GM21528 (cell line): ENCODE measurements around the gene SKOR2.

ENCODE experiments used
- ATAC-seq: cut with Tn5 transposase; IDR thresholded peaks from one replicate; pipeline ENCODE4 v1.9.1; 2021; ENCODE audit warnings: mild to moderate bottlenecking, moderate library complexity; ENCODE audit not compliant: unreplicated experiment, low FRiP score

Gene SKOR2

DNA sequence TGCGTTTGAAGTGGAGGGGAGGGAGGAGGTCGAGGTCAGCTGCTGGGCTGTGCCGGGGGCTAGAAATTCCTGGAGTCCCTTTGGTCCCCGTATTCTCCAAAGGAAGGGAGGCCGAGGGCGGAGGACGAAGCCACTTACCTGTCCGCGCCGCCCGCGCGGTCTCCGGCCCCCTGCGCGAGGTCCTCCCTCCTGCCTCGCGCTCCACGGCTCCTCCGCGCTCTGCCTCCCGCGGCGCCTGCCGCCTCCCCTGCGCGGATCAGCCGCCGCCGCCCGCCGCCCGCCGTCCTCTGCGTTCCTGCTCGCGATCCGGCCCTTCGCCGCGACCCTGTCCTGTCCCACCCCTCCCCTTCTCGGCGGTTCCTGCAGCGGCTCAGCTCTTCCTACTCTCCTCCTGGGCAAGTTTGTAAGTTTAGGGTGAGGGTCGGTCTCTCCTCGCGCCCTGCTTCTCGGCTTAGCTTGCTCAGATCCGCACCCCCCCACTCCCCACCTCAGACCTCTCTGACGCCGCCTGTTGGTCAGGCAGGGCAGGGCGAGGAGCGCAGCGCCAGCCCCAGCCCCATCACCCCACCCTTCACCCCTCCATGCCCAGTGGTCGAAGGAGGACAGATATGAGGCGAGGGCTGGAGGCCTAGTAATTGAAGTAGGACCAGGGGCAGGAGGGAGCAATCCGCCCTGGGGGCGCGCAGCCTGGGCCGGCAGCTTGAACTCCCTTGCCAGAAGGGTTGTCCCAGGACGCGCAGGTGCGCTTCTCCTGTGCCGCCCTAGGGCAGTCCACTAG is 9.7 kb upstream of the SKOR2 start:
- ATAC-seq: no peak

DNA sequence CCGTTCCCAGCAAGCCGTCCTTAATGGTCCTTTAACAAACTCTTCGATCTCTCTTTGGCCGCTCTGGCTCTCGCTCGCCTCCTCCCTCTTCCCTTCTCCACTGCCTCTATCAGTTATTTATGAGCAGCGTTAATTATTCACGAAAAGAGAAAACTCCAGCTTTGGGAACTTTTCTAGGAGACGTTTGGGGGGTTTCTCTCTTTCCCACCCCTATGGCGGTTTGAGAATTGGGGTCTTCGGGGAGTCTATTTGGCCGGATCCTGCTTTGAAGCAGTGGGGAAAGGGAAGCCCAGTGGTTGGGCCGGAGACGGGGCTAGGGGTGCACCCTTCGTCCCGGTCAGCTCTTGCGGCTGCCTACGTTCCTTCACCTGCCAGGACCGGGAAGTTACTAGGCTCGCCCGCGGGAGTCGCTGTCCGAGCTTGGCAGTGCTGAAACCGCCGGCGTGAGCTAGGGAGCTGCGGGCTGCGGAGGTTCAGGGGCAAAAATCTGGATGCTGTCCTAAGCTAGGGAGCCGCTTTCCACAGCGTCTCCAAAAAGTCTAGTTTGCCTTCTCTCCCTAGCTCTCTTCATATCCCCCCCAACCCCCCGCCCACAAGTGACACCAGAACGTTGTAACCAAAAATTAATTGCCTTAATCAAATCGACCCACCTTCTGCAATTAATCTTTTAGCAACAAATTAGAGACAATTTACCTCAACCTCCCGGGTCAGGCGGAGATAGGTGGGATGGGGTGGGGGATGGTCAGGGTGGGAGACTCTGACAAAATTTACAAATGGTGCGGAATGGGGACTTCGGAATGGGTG is 8.9 kb upstream of the SKOR2 start:
- ATAC-seq: no peak

DNA sequence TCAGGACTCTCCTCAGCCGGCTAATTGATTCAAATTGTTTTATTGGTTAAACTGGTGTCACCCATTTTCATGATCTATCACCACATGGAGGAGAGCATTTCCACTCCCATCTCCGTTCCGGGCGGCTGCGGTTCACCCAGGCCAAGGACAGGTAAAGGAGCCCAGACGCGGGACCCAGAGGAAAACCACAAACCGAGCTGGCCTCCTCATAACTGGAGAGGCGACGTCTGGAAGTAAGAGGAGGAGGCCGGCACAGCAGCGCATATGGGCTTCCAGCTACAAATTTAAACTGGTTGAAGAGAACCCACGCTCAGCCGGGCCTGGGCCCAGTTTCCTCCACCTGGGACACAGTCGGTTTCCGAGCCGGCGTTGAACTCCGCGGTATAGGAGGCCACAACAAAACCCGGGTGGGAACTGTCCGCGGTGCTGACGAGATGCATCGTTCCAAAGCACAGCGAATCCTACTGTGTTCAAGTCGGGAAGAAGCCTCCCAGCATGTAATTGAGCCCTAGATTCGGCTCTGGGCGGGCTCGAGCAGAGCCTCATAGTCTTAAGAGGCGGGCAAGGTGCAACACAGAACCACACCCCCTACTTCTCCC is 3.0 kb upstream of the SKOR2 start:
- ATAC-seq: no peak

DNA sequence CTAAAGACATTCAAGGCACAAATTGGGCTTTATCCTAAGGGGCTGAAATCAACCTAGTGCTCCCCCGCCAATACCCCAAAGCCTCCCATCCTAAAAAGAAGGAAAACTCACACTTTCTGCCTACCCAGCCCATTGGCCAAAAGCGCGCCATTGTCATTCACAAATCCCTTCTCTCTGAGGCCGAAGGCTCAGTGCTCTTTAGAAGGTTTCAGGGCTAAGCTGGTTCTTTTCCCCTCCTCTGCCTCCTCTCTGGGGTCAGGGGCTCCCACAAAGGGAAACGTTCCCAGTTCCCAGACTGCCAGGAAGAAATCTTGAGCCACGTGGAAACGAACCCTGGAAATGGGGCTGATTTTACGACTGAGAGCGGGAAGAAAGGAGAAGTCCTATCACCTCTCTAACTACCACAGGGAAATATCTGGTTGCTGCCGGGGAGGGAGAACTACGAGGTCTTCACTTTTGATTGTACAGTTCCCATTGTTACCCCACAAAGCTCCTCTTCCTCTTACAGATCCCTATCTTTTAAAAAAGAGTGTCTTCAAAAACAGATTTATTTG is 1.7 kb upstream of the SKOR2 start:
- no peak for ATAC-seq

DNA sequence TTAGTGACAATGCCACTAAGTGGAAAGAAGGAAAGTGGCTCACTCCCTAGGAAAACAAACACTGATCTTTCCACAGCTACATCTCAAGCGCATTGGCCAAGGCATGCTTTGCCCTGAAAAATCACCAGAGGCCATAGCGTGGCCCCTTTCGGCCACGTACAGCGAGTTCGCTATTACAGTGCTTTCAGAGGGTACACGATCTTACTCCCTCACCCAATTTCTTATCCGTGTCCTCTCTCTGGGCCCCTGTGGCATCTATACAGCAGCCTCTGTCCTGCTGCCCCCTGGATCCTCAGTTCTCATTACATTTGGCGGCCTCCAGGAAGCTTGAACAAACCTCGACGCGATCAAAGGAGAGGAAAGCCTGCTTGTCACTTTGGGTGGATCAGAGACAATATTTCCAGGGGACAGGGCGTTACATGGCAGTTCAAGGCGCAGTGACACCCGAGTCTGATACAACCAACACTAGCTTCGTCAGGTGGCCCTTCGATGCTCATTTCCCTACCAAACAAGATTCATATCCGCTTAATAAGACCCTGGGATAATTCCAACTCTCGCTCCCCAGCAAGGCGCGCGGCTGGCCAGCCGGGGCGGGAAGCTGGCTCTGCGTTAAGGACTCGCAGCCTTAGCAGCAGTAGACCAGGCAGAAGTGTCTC is 941 bp downstream of the SKOR2 start:
- no peak for ATAC-seq

DNA sequence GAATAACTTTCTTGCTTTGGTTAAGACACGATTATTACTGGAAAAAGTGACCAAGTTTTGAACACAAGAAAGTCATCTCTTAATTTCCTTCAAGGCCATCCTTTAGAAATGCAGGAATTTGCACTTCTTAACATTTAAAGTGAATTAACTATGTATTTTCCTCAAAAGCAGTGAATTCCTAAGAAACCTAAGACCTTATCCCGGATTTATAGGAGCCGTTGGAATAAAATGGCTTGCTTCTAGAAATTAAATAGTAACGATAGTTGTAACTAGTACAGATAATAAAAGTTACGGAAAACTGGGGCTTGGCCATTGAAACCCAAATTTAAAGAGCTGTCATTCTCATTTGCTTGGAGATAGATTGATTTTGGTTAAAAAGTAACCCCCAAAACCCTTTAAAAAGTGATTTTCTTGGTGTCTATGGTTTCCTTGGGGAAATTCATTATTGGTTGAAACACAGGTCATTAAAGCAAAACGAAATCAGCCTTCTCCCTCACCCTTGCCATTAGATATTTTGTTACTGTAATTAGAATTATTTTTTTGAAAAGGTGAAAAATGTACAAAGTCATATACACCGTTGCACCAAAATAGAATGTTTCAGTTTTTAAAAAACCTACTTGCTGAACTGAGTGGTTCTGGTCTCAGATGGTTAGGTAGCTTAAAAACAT is 2.0 kb downstream of the SKOR2 start:
- ATAC-seq: no peak

DNA sequence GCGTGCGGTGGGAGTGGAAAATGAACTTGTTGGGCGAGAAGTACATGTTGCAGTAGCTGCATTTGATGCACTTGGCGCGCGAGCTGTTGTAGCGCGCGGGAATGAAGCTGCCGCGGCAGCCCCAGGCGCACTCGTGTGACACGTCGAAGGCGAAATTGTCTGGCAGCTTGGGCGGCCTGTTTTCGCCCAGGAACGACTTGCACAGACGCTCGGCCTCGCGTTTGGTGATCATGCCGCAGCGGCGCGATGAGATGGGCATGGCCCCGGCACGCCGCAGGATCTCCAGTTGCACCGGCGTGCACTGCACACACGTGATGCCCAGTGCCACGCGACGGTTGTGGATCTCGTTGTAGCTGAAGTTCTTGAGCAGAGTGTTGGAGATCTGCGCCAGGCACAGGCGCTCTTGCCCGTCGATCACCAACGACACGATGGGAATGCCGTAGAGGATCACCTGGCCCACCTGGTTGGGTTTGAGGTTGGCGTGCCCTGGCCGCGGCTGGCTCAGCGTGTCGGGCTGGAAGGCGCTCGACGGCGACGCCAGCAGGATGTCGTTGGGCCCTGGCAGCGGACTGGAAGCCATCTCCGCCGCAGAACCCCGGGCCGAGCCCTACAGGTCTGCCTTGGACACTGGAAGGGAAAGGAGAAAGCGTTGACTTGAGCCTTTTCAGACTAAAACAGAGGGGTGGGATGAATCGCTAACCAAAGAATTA is 2.7 kb downstream of the SKOR2 start:
- ATAC-seq: no peak

DNA sequence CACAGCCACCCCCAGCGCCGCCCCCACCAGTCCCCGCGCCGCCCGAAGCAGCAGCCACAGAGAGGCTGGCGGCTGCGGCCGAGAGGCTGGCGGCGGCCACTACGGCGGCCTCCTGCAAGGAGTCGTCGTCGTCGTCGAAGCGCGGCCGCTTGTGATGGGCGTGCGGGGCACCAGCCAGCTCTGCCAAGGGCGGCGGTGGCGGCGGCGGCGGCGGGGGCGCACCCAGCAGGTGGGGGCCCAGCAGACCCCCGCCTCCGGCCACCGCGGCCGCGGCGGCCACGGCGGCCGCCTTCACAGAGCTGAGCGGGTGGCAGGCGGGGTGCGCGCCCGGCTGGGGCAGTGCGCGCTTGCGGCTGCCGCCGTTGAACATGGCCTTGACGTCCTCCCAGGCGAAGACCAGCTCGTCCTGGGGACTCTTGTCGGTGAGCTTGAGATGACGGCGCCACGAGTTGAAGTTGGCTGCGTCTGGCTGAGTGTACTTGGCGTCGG is 3.3 kb downstream of the SKOR2 start:
- ATAC-seq: no peak

DNA sequence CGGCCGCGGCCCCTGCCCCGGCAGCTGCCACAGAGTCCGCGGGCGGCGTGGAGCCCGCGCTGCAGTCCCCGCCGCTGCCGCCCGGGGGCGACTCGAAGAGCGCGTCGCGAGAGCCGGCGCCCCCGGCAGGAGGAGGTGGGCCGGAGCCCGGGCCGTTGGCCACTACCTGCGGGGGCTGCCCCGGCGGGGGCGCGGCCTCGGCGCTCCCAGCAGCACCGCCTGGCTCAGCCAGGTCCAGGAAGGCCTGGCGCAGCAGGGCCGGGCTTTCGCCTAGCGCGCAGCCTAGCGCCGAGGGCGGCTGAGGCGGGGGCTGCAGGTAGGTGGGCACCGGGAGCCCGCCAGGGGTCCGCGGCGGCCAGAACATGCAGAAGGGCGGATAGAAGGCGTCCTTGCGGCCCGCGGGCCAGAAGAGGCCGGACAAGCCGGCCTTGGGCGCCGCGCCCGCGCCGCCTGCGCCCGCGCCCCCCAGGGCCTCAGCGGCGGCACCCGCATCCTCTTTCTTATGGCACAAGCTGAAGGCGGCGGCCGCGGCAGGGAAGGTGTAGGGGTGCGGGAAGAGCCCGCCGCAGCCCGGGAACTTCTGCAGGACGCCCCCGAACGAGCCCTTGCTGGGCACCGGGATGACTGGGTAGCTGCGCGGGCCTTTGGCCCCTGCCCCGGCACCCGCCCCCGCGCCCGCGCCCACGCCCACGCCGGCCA is 3.9 kb downstream of the SKOR2 start:
- no peak for ATAC-seq

DNA sequence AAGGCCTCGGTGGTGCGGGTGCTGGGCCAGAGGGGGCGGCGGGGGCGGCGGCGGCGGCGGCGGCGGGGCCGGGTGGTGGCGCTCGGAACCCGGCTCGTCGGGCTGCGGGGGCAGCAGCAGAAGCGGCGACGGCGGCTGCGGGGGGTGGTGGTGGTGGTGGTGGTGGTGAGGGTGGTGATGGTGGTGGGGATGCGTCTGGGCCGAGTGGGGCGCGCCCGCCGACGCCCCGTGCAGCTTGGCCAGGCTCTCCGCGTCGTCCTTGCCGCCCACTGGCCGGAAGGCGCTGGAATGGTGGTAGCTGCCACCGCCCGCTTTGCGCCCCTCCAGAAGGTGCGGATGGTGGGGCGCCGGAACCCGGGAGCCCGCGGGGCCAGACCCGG is 4.4 kb downstream of the SKOR2 start:
- no peak for ATAC-seq

DNA sequence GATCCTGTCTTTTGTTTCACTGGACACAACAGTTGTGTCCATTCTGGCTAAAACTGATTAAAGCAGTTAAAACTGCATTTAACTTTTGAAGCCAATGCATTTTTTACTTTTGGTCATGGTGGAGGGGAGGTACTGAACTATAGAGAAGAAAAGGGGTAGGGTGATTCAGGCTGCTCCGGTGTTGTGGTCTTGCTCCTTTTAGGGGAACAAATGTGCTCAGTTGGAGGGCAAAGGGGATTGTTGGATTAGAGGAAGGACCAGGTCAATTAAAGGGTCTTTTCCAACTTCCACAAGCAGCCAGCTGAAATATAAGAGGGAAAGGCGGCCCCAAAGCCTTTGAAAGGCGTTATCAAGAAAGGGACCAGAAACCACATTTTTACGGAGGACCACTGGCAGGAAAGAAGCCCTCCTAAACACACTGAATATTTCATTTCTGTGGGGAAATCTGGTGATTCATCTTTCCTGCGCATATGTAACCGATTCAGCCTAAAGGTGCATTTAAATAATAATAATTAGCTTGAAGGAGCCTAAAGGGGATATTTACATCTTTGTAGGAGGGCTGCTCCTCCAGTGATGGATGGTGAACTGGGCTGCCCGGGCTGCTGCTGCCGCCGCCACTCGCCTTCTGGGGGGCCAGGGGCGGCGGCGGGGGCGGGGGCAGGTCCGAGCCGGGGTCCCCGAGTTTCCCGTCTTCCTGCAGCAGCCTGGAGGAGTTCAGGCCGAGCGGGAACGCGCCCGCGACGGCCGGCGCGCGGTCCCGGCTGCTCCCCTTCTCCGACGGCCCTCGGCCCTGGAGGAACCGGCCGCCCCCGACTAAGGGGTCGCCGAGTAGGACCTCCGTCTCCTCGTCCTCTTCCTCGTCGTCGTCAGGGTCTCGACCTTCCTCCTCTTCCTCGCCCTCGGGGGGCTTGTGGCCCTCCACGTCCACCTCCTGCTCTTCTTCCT is 5.2 kb downstream of the SKOR2 start:
- ATAC-seq: no peak

DNA sequence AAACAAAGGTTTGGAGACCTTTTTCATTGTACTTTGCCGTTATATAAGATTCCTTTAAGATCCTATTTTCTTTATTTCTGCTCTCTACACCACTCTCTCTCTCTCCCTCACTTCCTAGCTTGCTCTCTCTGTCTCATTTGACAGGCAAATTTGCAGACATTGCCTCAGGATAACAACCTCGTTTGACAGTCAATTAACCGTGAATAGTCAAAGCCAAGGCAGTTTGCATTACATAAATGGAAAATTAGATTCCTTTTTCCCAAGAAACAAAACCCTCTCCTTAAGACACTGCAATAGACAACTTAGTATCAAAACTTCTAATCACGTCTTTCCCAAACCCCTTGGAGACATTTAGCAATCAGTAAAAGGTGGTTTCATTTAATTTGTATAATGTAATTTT is 7.4 kb downstream of the SKOR2 start:
- no peak for ATAC-seq

DNA sequence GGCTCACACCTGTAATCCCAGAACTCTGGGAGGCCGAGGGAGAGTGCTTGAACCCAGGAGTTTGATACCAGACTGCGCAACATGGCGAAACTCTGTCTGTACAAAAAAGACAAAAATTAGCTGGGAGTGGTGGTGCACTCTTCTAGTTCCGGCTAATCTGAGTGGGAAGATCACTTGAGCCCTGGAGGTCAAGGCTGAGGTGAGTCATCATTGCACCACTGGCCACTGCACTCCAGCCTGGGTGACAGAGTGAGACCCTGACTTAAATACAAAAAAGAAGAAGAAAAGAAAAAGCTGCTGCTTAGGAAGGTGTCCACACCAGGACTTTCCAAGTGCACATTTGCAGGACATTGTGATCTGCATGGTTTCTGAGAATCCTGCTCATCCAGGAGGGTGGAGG is 16.4 kb downstream of the SKOR2 start:
- no peak for ATAC-seq

DNA sequence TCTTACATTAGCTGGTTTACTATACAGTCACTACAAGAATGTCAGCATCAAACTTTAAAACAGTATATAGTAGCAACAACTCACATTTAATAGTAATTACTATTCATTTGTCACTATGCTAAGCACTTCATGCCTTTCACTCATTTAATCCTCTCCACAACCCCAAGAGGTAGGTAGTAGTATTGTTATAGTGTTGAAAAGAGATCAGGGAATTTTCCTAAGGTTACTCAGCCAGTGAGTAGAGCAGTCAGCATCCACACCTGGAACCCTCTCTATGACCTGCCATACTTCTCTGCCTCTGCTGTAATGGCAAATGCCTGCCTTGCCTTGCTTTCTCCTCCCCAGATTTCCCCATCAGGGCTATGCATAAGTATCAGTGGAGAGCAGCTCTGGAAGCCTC is 24.8 kb downstream of the SKOR2 start:
- no peak for ATAC-seq

DNA sequence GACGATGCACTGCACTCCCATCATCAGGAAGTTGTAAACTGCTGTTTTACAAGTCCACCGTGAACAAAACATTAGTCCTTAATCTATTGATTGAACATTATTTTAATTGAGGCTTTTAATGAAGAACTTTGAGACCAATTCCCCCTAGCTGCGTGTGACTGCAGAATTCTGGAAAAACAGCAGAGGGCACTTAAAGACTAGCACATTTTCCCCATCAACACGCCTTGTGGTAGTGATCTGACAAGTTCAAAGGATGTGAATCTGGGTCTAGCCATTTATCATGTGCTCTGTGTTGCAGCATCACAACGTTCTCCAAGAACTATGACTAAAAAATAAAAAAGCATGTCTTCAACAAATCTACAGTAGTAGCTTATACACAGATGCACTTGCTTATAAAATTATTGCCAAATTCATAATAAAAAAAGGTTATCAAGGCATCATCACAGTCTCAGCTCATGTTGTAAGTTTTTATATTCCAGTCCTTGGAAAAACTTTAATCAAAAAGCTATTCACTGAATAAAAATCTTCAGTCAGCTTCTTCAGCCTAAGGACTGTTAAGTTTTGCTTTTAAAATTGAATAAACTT is 35.8 kb downstream of the SKOR2 start:
- no peak for ATAC-seq

DNA sequence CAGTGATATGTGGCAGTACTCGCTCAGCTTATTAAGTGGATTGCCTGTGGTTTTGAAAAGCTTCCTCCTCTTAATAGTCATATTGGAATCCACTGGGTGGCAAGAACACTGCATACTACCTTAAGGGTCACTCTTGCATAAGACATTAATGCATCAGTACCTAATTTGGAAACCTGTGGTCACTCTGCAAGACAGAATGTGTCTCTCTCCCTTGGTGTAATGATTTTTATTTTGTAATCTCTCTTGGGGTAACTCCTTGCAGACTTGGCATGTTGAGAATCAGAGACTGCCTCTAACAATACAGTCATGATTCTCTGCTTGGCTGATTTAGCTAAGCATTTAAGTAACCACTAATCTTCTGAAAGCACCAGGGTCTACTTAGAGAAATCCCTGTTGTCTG is 42.3 kb downstream of the SKOR2 start:
- no peak for ATAC-seq

DNA sequence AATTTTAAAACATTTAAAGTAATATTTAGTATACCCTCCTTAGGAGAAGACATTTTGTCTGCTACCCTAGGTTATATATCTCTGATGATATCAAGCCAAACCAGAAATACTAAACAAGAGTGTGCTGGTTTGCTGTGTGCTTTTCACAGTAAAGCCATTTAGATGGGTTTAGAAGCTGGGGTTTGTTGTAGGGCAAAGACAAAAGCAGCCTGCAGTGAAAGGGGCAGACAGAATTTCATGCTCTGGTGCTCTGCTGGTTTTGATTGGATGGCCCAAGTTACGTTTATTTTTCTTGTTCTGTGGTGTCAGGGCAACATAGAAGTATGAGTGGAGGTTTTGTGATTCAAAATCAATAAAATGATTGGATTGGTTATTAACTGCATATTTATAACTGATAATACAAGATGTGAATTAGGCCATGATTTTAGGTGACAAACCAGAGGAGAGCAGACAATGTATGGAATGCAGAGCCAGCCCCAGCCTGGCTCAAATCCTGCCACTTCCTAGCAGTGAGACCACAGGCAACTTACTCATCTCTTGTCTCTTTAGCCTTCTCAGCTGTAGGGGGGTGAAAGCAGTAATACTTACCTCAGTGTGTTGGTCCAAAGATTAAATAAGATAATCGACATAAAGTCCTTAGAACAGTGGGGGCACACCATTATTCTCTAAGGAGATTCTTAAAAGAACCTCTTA is 44.4 kb downstream of the SKOR2 start:
- no peak for ATAC-seq
